ENCODE data around the gene QRFP.

Gene QRFP

GRCh38 chr9:130874783-130875182 is 21.8 kb downstream of the QRFP start:
- DNase-seq (ENCODE audit: low read depth in 2 of 2) = no peak
- no peak for TF ChIP-seq CTCF (IDR thresholded peaks at IDR 0.05; ENCODE audit: low read depth, low read length)
- no peak overlapping the region for H3K4me3 ChIP-seq (replicated peaks in 1 of 2; ENCODE audit: low read depth in 2 of 2, low read length in 2 of 2)

- TF ChIP-seq CTCF (IDR thresholded peaks at IDR 0.05; ENCODE audit: low read depth, low read length) = no peak
- no peak overlapping the region for H3K4me3 ChIP-seq (replicated peaks in 1 of 2; ENCODE audit: low read depth in 2 of 2, low read length in 2 of 2)
- DNase-seq (ENCODE audit: low read depth in 2 of 2) = no peak
These were observed 22.6 kb downstream of the QRFP start for GRCh38 chr9:130873966-130874365.

DNA sequence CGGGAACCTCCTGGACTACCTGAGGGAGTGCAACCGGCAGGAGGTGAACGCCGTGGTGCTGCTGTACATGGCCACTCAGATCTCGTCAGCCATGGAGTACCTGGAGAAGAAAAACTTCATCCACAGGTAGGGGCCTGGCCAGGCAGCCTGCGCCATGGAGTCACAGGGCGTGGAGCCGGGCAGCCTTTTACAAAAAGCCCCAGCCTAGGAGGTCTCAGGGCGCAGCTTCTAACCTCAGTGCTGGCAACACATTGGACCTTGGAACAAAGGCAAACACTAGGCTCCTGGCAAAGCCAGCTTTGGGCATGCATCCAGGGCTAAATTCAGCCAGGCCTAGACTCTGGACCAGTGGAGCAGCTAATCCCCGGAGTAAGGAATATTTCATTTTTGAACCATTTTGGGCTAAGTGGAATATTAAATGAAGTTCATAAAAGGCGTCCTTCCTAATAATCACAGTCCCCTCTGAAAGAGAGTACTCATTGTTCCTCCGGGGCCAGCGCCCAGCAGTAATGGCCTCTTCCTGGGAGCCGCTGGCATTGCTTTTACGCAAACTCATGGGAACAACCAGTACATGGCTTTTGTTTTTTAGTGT is 23.6 kb downstream of the QRFP start:
- no peak for TF ChIP-seq CTCF (IDR thresholded peaks at IDR 0.05; ENCODE audit: low read depth, low read length)
- DNase-seq (ENCODE audit: low read depth in 2 of 2) = no peak
- no peak overlapping the region for H3K4me3 ChIP-seq (replicated peaks in 1 of 2; ENCODE audit: low read depth in 2 of 2, low read length in 2 of 2)

DNA sequence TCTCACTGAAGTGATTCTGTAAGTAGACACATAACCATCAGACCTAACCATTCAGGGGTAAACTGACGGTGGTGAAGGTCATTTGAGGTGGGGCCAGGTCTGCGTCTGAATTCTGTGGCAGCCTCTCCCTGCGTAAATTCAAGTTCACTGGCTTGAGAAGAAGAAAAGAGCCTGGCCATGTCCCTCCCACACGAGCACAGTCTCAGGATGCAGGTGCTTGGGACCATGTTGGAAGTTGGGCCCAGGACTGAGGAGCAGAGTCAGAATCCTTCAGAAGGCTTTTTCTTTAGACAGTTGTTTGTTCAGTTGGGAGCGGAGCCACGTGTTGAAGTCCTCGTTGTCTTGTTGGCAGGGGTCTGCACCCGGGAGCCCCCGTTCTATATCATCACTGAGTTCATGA is 24.1 kb downstream of the QRFP start:
- DNase-seq (ENCODE audit: low read depth in 2 of 2) = no peak
- no peak overlapping the region for H3K4me3 ChIP-seq (replicated peaks in 1 of 2; ENCODE audit: low read depth in 2 of 2, low read length in 2 of 2)
- TF ChIP-seq CTCF (IDR thresholded peaks at IDR 0.05; ENCODE audit: low read depth, low read length) = no peak

DNA sequence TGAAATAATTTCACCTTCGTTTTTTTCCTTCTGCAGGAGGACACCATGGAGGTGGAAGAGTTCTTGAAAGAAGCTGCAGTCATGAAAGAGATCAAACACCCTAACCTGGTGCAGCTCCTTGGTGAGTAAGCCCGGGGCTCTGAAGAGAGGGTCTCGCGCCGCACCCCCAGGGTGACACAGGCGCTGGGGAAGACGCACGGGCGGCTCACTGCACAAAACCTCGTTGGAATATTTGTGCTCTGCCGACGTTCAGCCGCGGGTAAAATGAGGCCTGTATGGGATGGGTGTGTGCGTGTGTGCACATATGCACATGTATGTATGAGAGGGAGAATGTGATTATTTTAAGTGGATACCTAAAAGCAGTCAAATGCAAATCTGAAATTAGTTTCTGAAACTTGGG is 24.5 kb downstream of the QRFP start:
- H3K4me3 ChIP-seq (replicated peaks in 1 of 2; ENCODE audit: low read depth in 2 of 2, low read length in 2 of 2) = no peak overlapping the region
- DNase-seq (ENCODE audit: low read depth in 2 of 2) = no peak
- TF ChIP-seq CTCF (IDR thresholded peaks at IDR 0.05; ENCODE audit: low read depth, low read length) = no peak

- H3K4me3 ChIP-seq (replicated peaks in 1 of 2; ENCODE audit: low read depth in 2 of 2, low read length in 2 of 2) = no peak overlapping the region
- no peak for TF ChIP-seq CTCF (IDR thresholded peaks at IDR 0.05; ENCODE audit: low read depth, low read length)
- DNase-seq (ENCODE audit: low read depth in 2 of 2) = no peak
These were observed 25.1 kb downstream of the QRFP start for GRCh38 chr9:130871395-130872062.
